RWPE2 (cell line): ENCODE measurements around the gene OTX2.

Experiments
- ATAC-seq: fragments of 200-7000 bp; cut with Tn5 transposase; 3 replicates; pipeline ENCODE4 v1.9.1; 2021; ENCODE audit warnings: low read depth
- DNase-seq: peaks from one replicate; pipeline ENCODE4 v3.0.0-alpha.2; 2020; ENCODE audit warnings: low spot score
- H3K27ac ChIP-seq: fragments of 450-650 bp; 2 replicates; pipeline ENCODE4 v1.5.1; 2017; ENCODE audit warnings: mild to moderate bottlenecking; ENCODE audit not compliant: poor library complexity, severe bottlenecking
- H3K27me3 ChIP-seq: fragments of 250-450 bp; sonication (Bioruptor Pico); 2 replicates; pipeline ENCODE4 v1.5.1; 2021; ENCODE audit warnings: mild to moderate bottlenecking, moderate library complexity; ENCODE audit not compliant: insufficient read depth, poor library complexity, severe bottlenecking
- H3K36me3 ChIP-seq: fragments of 250-450 bp; sonication (Bioruptor Pico); 2 replicates; pipeline ENCODE4 v1.5.1; 2020; ENCODE audit warnings: low read depth, mild to moderate bottlenecking, moderate library complexity
- H3K4me1 ChIP-seq: fragments of 250-450 bp; sonication (Bioruptor Pico); 2 replicates; pipeline ENCODE4 v1.5.1; 2021; ENCODE audit warnings: mild to moderate bottlenecking, moderate library complexity; ENCODE audit not compliant: insufficient read depth, poor library complexity, severe bottlenecking
- H3K4me3 ChIP-seq: fragments of 250-450 bp; sonication (Bioruptor Pico); 2 replicates; pipeline ENCODE4 v1.5.1; 2021; ENCODE audit warnings: mild to moderate bottlenecking, moderate library complexity; ENCODE audit not compliant: severe bottlenecking
- H3K9me3 ChIP-seq: fragments of 250-450 bp; sonication (Bioruptor Pico); 2 replicates; pipeline ENCODE4 v1.5.1; 2021; ENCODE audit warnings: mild to moderate bottlenecking, moderate library complexity; ENCODE audit not compliant: severe bottlenecking
- TF ChIP-seq, protein P1 (sequence below): fragments of 450-650 bp; IDR thresholded peaks from one replicate; pipeline ENCODE4 v1.5.1; 2017; ENCODE audit warnings: mild to moderate bottlenecking, moderate library complexity; ENCODE audit not compliant: poor library complexity, severe bottlenecking

Gene OTX2

DNA sequence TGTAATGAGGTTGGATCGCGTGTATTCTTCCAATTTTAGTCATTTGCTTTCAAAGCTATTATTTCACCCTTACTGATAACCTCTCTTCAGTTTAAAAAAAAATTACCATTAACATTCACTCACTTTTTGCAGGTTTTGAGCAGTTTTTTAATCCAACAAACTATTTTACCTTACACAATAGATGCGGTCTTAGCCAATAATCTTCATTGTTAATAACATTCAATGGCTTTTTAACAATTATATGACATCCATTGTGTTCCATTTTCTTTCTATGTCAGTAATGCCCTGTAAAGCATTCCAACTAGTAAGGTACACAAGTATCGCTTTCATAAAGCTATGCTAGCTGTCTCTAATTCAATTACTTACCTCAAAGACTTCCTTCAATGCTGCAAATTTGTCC lies 18.9 kb upstream of the OTX2 start:
- no peak for ATAC-seq
- TF ChIP-seq, protein P1, sequence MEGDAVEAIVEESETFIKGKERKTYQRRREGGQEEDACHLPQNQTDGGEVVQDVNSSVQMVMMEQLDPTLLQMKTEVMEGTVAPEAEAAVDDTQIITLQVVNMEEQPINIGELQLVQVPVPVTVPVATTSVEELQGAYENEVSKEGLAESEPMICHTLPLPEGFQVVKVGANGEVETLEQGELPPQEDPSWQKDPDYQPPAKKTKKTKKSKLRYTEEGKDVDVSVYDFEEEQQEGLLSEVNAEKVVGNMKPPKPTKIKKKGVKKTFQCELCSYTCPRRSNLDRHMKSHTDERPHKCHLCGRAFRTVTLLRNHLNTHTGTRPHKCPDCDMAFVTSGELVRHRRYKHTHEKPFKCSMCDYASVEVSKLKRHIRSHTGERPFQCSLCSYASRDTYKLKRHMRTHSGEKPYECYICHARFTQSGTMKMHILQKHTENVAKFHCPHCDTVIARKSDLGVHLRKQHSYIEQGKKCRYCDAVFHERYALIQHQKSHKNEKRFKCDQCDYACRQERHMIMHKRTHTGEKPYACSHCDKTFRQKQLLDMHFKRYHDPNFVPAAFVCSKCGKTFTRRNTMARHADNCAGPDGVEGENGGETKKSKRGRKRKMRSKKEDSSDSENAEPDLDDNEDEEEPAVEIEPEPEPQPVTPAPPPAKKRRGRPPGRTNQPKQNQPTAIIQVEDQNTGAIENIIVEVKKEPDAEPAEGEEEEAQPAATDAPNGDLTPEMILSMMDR, result no peak

DNA sequence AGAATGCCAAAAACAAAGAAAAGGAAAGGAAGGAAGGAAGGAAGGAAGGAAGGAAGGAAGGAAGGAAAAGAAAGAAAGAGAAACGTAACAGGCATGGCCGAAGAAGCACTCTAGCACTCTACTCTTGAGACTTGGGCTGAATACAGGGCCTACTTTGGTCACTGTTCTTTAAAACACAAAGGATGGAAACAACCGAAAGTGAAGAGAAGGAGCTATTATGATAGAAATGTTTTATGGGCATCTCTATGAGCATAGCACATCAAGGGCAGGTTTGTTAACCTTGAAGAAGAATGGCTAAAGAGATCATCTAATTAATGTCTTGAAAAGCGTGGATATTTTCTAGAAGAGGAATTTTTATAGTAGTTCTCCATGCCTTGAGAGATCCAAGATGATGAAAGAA lies 15.9 kb upstream of the OTX2 start:
- H3K27ac ChIP-seq, result no peak overlapping the region
- TF ChIP-seq, protein P1, result no peak

More for the DNA sequence above, 18.9 kb upstream of the OTX2 start:
- H3K4me1 ChIP-seq, result no peaks in the 10 kb centered on the region
- H3K36me3 ChIP-seq, result no peaks in the 10 kb centered on the region
- no peak overlapping the region for H3K27ac ChIP-seq
- H3K27me3 ChIP-seq, result peaks cover 19% of the 10 kb centered on the region
- no peaks in the 10 kb centered on the region for H3K9me3 ChIP-seq
- no peak overlapping the region for H3K4me3 ChIP-seq
- no peak for DNase-seq

DNA sequence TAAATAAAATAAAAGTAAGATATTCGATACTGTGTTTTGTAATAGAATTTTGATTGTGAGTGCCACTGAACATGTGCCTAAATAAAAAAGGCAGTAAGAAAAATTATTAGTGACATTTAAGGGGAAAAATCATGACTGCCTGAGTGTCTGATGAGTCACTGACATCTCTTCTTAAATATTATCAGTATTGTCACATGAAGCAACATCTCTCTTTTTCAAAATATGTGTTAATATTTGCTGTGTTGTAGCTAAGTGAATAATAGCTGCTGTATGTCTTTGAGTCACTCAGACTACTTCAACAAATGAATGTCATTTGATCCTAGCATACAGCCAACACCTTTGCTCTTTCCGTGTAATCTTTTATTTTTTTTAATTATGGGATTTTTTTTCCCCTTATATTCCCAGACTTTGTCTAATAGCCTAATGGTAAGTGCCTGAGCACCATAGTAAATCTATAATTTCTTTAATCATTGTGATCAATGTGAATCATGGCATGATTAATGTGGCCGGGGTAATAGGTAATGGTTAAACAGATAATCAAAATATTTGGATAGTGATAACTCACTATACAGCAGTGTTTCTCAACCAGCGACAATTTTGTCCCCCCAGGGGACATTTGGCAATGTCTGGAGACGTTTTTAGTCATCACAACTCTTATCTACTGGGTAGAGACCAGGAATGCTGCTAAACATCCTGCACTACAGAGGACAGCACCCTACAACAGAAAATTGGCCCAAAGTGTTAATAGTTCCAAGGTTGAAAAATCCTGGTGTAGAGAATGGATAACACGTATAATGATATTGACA lies 11.7 kb upstream of the OTX2 start:
- Histone ChIP-seq H3K27me3 (peaks cover 77% of the 10 kb centered on the region), H3K4me3 (no peak overlapping the region), H3K4me1 (no peaks in the 10 kb centered on the region), H3K9me3 (no peaks in the 10 kb centered on the region), H3K27ac (no peak overlapping the region), H3K36me3 (no peaks in the 10 kb centered on the region)
- no peak for ATAC-seq
- TF ChIP-seq, protein P1, result no peak
- DNase-seq, result no peak

More for the DNA sequence above, 15.9 kb upstream of the OTX2 start:
- Histone ChIP-seq H3K36me3 (no peaks in the 10 kb centered on the region), H3K4me1 (no peaks in the 10 kb centered on the region), H3K27me3 (peaks cover 43% of the 10 kb centered on the region), H3K9me3 (no peaks in the 10 kb centered on the region), H3K4me3 (no peak overlapping the region)
- no peak for ATAC-seq
- no peak for DNase-seq

- no peak for ATAC-seq
- no peak for DNase-seq
- Histone ChIP-seq H3K27ac (no peak overlapping the region), H3K36me3 (no peaks in the 10 kb centered on the region), H3K4me3 (no peak overlapping the region), H3K27me3 (peaks cover 79% of the 10 kb centered on the region), H3K4me1 (no peaks in the 10 kb centered on the region), H3K9me3 (no peaks in the 10 kb centered on the region)
- TF ChIP-seq, protein P1, result no peak
Measured at GRCh38 chr14:56821177-56821576, 10.9 kb upstream of the OTX2 start.

DNA sequence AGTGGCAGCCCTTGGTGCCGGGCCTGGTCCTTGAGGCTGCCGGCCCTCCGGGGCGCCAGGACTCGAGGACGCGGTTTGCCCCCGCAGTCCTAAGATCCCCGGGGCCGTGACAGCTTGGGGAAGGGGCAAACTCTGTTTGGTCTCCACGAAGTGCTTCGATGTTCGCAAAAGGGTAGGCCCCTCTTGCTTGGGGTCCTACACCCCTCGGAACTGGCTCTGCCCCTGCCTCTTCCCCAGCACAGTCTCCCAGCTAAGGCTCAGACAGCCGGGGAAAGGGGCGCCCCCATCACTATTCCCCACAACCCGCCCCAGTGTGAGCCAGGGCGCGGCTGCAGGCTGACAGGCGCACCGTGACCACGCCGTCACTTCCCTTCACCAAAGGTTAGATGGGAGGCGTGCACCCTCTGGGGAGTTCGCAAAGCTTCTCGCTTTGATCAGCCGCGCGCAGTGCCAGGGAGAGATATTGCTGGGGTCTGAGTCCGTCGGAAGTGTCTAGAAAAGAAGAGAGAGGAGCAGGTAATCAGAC lies 7.2 kb upstream of the OTX2 start:
- Histone ChIP-seq H3K4me1 (no peaks in the 10 kb centered on the region), H3K27me3 (peaks cover 100% of the 10 kb centered on the region), H3K36me3 (no peaks in the 10 kb centered on the region), H3K4me3 (no peak overlapping the region), H3K9me3 (no peaks in the 10 kb centered on the region), H3K27ac (no peak overlapping the region)
- ATAC-seq (no peak), DNase-seq (no peak)
- TF ChIP-seq, protein P1, result no peak
